ENCODE data around the gene CACNA2D3.

DNA sequence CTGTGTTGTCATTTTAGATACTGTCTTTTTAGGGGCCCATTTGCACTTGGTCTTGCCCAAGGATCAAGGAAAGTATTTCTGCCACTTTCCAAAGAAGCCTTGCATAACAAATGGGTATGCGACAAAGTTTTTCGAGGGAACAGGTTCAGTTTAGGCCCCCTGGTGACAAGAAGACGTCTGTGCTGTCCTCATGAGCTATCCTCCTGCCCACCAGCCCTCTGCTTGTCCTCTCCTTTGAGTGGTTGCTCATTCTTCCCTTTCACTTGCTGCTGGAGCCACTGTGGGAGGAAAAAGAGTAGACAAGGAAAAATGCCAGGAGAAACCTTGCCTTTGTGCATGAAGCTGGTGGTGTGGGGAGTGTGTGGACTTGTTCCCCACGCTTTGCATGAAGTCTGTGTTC is 171.9 kb downstream of the CACNA2D3 start:
- TF ChIP-seq, protein P1, sequence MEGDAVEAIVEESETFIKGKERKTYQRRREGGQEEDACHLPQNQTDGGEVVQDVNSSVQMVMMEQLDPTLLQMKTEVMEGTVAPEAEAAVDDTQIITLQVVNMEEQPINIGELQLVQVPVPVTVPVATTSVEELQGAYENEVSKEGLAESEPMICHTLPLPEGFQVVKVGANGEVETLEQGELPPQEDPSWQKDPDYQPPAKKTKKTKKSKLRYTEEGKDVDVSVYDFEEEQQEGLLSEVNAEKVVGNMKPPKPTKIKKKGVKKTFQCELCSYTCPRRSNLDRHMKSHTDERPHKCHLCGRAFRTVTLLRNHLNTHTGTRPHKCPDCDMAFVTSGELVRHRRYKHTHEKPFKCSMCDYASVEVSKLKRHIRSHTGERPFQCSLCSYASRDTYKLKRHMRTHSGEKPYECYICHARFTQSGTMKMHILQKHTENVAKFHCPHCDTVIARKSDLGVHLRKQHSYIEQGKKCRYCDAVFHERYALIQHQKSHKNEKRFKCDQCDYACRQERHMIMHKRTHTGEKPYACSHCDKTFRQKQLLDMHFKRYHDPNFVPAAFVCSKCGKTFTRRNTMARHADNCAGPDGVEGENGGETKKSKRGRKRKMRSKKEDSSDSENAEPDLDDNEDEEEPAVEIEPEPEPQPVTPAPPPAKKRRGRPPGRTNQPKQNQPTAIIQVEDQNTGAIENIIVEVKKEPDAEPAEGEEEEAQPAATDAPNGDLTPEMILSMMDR (IDR thresholded peaks at IDR 0.05; ENCODE audit: low read length): no peak
- TF ChIP-seq EZH2 (optimal IDR thresholded peaks at IDR 0.05; ENCODE audit: low read depth, low read length) (no peak), EZH2phosphoT487 (IDR thresholded peaks at IDR 0.05; ENCODE audit: low read length) (no peak)
